RWPE1 (cell line): ENCODE results near the gene CIC.

Experiments
- CTCF ChIA-PET: fragments of 350-600 bp; sonication (Branson Sonifier 250); formaldehyde crosslinking; extraction: SDS; loops from one replicate; lab custom pipeline; 2021; lab: Yijun Ruan, JAX
- POLR2A ChIA-PET: fragments of 400-600 bp; formaldehyde crosslinking; extraction: SDS; loops from one replicate; lab custom pipeline; 2020; ENCODE audit warnings: antibody characterized with exemption; ENCODE audit not compliant: low non-redundant PET; lab: Yijun Ruan, JAX
- DNase-seq: peaks from one replicate; pipeline ENCODE4 v3.0.0; 2012; ENCODE audit warnings: low spot score
- H3K27ac ChIP-seq: fragments of 450-650 bp; 2 replicates; pipeline ENCODE4 v1.5.1; 2017
- CTCF ChIP-seq: fragments of 450-650 bp; conservative IDR thresholded peaks from 2 replicates; pipeline ENCODE4 v1.5.1; 2017; ENCODE audit warnings: low read depth, mild to moderate bottlenecking

The CIC gene

GRCh38 chr19:42271861-42272534, 2.9 kb downstream of the CIC start:
- TF ChIP-seq CTCF, result no peak
- ChIA-PET CTCF (interaction anchor here (0.5 to 0.6 kb wide), 3 partner anchors 21 to 1747 kb away, joined by 3 to 7 read pairs (median 6); no protein-coding TSS in a partner anchor), POLR2A (no interaction called here)
- H3K27ac ChIP-seq, result peak overlapping the region; percentile 100
- no peak for DNase-seq

- no peak for DNase-seq
- no peak for TF ChIP-seq CTCF
- H3K27ac ChIP-seq, result peak overlapping the region; percentile 100
- ChIA-PET POLR2A (no interaction called here), CTCF (interaction anchor here (0.6 kb wide), 1 partner anchor 1748 kb away, joined by 6 read pairs; no protein-coding TSS in a partner anchor)
These were observed 3.5 kb downstream of the CIC start for GRCh38 chr19:42272535-42272897.

GRCh38 chr19:42272989-42273406, 3.9 kb downstream of the CIC start:
- POLR2A ChIA-PET, result no interaction called here
- TF ChIP-seq CTCF, result no peak
- H3K27ac ChIP-seq, result peak overlapping the region; percentile 100
- no peak for DNase-seq
- CTCF ChIA-PET, result no interaction called here

GRCh38 chr19:42273407-42274064, 4.5 kb downstream of the CIC start:
- H3K27ac ChIP-seq, result peak overlapping the region; percentile 100
- ChIA-PET POLR2A (no interaction called here), CTCF (no interaction called here)
- no peak for TF ChIP-seq CTCF
- DNase-seq, result no peak

- no peak for TF ChIP-seq CTCF
- no peak for DNase-seq
- POLR2A ChIA-PET, result no interaction called here
- CTCF ChIA-PET, result no interaction called here
- H3K27ac ChIP-seq, result peak overlapping the region; percentile 100
These were observed 5.1 kb downstream of the CIC start for GRCh38 chr19:42274065-42274682.

GRCh38 chr19:42275103-42275502, 6.1 kb downstream of the CIC start:
- peak overlapping the region; percentile 100 for H3K27ac ChIP-seq
- no peak for TF ChIP-seq CTCF
- CTCF ChIA-PET, result interaction anchor here (0.7 kb wide), 1 partner anchor 29 kb away, joined by 3 read pairs; no protein-coding TSS in a partner anchor
- DNase-seq, result no peak
- POLR2A ChIA-PET, result no interaction called here
